ENCODE results near the gene ST7. TPM values are rescaled to one million over a fixed set of nuclear protein-coding genes. Genes with fewer than 3 reads are reported as not detected.

The ST7 gene
- total and polyA plus RNA-seq, 2 experiments from 2014 or later, result 9.9 to 18.3 TPM

- H3K27me3 ChIP-seq (ENCODE audit: insufficient read depth), result no peaks in the 10 kb centered on the region
- Mint-ChIP-seq H3K27ac (no peak overlapping the region), H3K36me3 (ENCODE audit: low read depth) (no peaks in the 10 kb centered on the region), H3K4me1 (peaks cover 10% of the 10 kb centered on the region; the same call in 2 of the 3 replicates), H3K27me3 (ENCODE audit: insufficient read depth, low read depth, poor library complexity) (peaks cover 2% of the 10 kb centered on the region), H3K9me3 (no peaks in the 10 kb centered on the region), H3K4me3 (no peak overlapping the region)
- no peaks in the 10 kb centered on the region for H3K36me3 ChIP-seq (ENCODE audit: insufficient read depth)
- no peaks in the 10 kb centered on the region for H3K9me2 ChIP-seq (ENCODE audit: insufficient read depth)
- no peak overlapping the region for H3K27ac ChIP-seq (ENCODE audit: low read depth)
- no peaks in the 10 kb centered on the region for H3F3A ChIP-seq (replicated peaks; ENCODE audit: low read depth)
- H2AFZ ChIP-seq, result no peak overlapping the region
- no peaks in the 10 kb centered on the region for H4K20me1 ChIP-seq (replicated peaks; ENCODE audit: insufficient read depth)
- DNase-seq (ENCODE audit: low spot score) (no peak), ATAC-seq (no peak)
- TF ChIP-seq EZH2phosphoT487 (IDR thresholded peaks at IDR 0.05; ENCODE audit: unreplicated experiment) (no peak), EZH2 (IDR thresholded peaks at IDR 0.05; ENCODE audit: low read depth, unreplicated experiment) (no peak), POLR2AphosphoS5 (IDR thresholded peaks at IDR 0.05; ENCODE audit: low read depth) (no peak), ZNF331 (CRISPR knock-in tag; IDR thresholded peaks at IDR 0.05; ENCODE audit: low read depth) (no peak), NANOG (IDR thresholded peaks at IDR 0.05; ENCODE audit: borderline replicate concordance) (no peak), ZNF462 (CRISPR knock-in tag; IDR thresholded peaks at IDR 0.05) (no peak), JUNB (IDR thresholded peaks at IDR 0.05; ENCODE audit: unreplicated experiment) (no peak), STAT1 (IDR thresholded peaks at IDR 0.05; ENCODE audit: unreplicated experiment) (no peak), CREB1 (CRISPR knock-in tag; IDR thresholded peaks at IDR 0.05; ENCODE audit: low read depth) (no peak)
- TF ChIP-seq, protein P1, sequence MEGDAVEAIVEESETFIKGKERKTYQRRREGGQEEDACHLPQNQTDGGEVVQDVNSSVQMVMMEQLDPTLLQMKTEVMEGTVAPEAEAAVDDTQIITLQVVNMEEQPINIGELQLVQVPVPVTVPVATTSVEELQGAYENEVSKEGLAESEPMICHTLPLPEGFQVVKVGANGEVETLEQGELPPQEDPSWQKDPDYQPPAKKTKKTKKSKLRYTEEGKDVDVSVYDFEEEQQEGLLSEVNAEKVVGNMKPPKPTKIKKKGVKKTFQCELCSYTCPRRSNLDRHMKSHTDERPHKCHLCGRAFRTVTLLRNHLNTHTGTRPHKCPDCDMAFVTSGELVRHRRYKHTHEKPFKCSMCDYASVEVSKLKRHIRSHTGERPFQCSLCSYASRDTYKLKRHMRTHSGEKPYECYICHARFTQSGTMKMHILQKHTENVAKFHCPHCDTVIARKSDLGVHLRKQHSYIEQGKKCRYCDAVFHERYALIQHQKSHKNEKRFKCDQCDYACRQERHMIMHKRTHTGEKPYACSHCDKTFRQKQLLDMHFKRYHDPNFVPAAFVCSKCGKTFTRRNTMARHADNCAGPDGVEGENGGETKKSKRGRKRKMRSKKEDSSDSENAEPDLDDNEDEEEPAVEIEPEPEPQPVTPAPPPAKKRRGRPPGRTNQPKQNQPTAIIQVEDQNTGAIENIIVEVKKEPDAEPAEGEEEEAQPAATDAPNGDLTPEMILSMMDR (conservative IDR thresholded peaks at IDR 0.05; ENCODE audit: low read depth in 2 of 2), result no peak
- TF ChIP-seq, protein P2, sequence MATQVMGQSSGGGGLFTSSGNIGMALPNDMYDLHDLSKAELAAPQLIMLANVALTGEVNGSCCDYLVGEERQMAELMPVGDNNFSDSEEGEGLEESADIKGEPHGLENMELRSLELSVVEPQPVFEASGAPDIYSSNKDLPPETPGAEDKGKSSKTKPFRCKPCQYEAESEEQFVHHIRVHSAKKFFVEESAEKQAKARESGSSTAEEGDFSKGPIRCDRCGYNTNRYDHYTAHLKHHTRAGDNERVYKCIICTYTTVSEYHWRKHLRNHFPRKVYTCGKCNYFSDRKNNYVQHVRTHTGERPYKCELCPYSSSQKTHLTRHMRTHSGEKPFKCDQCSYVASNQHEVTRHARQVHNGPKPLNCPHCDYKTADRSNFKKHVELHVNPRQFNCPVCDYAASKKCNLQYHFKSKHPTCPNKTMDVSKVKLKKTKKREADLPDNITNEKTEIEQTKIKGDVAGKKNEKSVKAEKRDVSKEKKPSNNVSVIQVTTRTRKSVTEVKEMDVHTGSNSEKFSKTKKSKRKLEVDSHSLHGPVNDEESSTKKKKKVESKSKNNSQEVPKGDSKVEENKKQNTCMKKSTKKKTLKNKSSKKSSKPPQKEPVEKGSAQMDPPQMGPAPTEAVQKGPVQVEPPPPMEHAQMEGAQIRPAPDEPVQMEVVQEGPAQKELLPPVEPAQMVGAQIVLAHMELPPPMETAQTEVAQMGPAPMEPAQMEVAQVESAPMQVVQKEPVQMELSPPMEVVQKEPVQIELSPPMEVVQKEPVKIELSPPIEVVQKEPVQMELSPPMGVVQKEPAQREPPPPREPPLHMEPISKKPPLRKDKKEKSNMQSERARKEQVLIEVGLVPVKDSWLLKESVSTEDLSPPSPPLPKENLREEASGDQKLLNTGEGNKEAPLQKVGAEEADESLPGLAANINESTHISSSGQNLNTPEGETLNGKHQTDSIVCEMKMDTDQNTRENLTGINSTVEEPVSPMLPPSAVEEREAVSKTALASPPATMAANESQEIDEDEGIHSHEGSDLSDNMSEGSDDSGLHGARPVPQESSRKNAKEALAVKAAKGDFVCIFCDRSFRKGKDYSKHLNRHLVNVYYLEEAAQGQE (IDR thresholded peaks at IDR 0.05; ENCODE audit: unreplicated experiment), result no peak
- H3K4me3 ChIP-seq, result no peak overlapping the region
- peaks cover 5% of the 10 kb centered on the region; the same call in 1 of the 2 replicates for H3K4me1 ChIP-seq (ENCODE audit: insufficient read depth)
- no peak overlapping the region for H3K4me2 ChIP-seq
- H3K79me2 ChIP-seq (replicated peaks; ENCODE audit: insufficient read depth), result peaks cover 4% of the 10 kb centered on the region; the same call in 1 of the 2 replicates
These were observed 131.0 kb downstream of the ST7 start for GRCh38 chr7:117084286-117084685.
